HG03196 (cell line): ENCODE measurements around the gene CILP.
"Not testable (repeated sequence)": the region's sequence is repeated elsewhere in the genome, so short reads cannot be mapped to it uniquely, and the experiment has no call there.

Experiments
- ATAC-seq: cut with Tn5 transposase; IDR thresholded peaks from one replicate; pipeline ENCODE4 v1.9.1; 2021; ENCODE audit not compliant: unreplicated experiment

Gene CILP, protein sequence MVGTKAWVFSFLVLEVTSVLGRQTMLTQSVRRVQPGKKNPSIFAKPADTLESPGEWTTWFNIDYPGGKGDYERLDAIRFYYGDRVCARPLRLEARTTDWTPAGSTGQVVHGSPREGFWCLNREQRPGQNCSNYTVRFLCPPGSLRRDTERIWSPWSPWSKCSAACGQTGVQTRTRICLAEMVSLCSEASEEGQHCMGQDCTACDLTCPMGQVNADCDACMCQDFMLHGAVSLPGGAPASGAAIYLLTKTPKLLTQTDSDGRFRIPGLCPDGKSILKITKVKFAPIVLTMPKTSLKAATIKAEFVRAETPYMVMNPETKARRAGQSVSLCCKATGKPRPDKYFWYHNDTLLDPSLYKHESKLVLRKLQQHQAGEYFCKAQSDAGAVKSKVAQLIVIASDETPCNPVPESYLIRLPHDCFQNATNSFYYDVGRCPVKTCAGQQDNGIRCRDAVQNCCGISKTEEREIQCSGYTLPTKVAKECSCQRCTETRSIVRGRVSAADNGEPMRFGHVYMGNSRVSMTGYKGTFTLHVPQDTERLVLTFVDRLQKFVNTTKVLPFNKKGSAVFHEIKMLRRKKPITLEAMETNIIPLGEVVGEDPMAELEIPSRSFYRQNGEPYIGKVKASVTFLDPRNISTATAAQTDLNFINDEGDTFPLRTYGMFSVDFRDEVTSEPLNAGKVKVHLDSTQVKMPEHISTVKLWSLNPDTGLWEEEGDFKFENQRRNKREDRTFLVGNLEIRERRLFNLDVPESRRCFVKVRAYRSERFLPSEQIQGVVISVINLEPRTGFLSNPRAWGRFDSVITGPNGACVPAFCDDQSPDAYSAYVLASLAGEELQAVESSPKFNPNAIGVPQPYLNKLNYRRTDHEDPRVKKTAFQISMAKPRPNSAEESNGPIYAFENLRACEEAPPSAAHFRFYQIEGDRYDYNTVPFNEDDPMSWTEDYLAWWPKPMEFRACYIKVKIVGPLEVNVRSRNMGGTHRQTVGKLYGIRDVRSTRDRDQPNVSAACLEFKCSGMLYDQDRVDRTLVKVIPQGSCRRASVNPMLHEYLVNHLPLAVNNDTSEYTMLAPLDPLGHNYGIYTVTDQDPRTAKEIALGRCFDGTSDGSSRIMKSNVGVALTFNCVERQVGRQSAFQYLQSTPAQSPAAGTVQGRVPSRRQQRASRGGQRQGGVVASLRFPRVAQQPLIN

DNA sequence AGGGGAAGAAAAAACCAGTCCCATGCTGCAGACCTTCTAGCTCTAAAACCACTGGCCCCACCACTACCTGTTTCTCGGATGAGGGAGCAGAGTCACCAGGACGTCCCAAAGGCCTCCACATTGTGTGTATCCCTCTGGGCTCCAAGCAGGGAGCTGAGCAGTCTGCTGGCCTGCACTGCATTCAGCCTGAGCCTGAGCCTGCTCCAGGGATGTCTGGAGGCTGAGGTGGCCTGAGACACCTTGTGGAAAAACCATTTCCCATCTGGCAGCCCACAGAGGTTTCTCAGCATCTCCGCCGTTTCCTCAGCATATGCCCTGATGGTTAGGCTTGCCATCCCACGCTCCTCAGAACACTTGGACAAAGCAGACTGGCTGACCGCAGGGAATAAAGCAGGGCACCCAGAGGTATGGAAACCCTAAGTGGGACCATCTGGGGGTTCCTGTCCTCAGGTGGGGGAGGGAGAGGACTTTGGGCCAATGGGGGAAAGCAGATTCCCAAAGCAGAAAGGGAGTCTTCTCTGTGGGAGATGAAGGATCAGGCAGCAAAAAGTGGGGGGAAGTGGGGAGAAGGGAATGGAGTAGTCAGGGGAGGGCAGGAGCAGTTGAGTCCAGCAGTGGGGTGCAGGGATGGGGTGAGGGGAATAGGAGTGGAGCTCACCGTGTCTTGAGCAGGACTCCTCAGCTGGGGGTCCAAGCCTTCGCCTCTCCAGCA lies at the start of gene CILP:
TSS of gene CILP (minus strand) at position 704 of the 712 bp plus-strand sequence. CDS start 1,718 bp downstream, outside the sequence.
- no peak for ATAC-seq

DNA sequence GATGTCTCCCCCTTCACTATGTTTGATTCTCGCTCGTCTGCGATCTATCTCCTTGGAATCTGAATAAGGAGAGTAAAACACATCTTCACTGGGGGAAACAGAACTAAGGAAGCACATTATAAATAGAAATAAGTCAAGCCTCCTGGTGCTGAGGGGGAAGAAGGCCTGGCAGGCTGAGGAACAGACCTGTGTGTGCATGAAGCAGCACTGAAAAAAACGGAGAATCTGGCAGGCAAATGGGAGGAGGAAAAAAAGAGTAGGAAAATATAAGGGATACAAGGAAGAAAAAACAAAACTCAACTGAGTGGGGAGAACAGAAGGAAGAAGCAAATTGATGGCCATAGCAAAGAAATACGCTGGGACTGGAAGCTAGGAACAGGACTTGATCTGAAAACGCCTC lies 49.7 kb upstream of the CILP start:
- no peak for ATAC-seq

DNA sequence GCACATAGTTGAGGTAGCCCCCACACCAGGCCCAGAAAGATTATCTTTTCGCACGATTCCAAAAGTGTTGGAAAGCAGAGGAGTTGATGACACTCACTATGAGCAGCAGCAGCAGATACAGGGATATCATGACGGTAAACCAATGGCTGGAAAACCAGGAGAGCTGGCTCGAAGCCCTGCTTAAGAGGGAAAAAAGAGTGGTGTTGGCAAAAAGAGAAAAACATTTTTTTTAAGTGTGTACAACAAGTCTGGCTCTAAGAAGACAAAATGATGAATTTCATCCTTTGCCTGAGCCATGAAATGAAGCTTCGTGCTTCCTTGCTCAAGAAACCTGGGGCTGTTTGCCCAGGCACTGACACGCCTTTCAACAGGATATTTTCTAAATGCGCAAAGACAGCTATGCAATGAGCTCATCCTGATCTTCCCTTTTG lies 48.1 kb upstream of the CILP start:
- no peak for ATAC-seq

DNA sequence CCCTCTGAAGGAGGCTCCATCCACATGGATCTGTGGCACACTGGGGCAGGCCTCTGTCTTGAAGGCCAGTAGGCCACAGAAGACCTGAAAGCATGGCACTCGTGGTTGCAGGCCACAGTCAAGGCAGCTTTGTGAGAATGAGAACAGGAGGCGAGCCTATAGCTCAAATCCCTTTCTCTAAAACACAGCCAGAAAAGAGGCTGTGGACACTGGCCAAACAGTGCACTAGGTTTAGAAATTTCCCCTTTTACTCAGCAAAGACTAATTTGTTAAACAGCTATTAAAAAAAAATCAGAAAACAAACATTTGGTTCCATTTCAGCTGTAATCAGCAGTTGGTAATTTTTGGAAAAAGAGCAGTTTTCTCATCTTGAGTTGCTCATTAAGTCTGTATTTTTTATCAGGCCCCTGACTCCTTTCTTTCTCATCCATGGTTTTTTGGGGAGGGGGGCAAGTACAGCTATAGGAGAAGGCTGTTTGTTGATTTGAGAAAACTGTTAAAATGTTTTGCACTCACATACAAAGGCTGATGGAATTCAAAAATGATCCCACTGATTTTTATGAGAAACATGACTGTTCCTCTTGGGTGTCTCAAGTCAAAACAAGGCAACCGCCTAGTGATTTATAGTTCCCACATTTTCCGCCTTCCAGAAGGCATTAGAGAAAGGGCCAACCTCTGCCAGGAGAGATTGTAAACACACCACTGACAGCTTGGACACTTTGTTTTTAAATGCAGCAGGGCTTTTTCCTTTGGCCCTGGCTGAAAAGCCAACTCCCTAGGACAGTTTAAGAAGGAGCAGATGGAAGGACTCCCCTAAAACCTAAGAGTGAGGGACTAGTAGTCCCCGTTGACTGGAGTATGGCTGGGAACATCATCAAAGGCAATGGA lies 47.3 kb upstream of the CILP start:
- no peak for ATAC-seq

DNA sequence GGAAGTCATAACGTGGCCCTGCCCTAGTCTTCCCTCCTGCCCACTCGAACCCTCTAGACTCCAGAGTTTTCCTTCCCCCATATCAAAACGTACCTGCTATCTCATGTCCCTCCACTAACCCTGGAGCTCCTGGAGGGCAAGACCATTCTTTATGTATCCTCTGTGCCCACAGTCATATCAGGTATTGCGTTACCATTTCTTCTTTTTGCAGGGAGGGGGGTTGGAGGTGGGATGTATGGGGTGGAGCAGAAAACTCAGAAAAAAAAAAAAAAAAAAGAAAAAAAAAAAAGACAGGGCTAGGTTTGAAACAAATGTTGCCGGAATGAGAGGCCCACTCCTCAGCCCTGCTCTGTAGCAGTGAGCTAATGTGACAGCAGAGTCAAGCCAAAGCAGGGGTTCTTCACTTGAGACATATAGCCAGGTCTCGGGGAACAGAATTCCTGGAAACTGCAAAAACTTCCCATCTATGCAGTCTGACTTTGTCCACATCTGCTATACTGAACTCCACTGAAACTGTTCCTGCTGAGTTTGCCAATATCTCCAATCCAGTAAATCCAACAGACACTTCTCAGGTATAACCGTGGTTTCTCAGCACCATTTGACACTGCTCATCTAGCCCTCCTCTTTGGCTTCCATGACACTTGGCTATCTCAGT lies 44.3 kb upstream of the CILP start:
- ATAC-seq, result no peak

DNA sequence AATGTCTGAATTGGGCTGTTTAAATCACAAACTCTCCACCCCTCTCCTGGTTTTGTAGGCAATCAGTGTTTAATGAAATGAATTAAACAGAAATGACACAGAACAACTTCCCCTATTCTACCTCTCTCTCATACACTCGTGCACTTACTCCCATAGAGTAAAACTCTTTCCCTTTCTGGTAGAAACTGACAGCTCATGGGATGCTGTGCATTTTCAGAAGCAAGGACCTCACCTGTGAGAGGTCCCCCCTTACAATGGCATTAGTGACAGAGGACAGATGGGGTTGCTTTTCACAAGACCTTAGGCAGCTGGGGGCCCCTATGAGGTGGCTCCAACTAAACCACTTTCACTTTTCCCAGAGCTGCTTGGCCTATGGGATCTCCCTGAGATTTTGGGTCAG lies 43.5 kb upstream of the CILP start:
- no peak for ATAC-seq

DNA sequence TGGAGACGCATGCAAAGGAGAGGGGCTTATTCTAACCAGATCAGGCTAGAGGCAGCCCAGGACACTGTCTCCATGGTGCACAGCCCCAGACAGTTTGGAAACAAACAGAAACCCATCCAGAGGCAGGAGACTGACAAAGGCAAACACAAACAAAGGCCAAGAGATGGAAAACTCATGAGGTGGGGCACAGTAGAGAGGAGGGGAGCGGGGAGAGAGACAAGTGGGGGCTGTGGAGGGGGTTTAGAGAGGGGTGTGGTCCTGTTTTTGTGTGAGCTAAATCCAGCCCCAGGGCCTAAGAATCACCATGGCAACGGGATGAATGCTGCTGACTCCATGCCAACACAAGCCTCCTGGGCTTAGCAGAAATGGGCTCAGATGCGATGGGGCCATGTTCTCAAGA lies 43.1 kb upstream of the CILP start:
- ATAC-seq, result no peak

DNA sequence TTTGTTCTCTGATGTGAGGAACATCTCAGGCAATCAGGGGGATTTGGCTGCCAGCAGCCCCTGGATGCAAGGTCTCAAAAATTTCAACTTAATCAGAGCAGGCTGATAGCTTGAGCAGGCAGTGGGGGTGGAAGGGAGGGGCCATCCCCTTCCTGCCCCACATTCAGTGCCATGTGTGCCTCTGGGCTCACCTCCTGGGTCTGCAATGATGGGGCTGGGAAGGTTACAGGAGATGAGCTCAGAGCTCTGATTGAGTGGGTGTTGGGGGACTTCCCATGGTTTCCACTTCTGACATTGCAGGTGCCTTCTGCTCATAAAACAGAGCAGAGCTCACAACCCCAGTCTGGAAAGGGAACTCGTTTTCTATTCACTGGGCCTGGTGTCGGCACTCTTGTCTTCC lies 38.4 kb upstream of the CILP start:
- no peak for ATAC-seq

DNA sequence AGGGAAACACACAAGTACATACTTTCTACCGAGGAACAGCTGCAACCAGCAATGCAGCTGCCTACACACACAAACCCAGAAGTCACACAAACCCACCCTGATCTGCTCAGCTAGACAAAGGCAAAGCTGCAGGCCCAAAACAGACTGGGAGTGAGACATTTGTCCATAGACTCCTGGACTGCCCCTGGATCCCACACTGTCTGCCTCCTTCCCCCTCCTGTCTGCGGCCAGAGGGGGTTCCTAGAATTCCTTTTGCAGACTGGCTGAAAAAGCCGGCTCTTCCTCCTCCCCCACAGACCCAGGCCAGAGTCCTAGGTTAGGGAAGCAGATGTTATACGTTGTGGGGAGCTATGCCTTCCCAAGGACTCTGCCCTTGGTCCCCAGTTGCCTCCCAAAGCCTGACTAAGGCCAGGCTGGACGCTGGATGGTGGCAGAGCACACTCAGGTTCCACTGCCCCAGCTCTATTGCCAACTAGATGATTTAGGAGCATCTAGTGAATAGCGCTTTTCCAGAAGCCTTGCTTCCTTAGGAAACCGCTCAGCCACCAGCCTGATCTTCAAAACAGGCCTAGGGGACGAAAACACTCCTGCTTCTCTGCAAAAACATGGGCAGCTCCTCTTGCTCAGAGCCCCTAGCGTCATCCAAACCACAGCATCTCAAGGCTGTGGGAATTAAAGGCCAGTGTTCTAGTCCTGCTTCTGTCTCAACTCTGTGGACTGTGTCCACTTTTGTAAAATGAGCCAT lies 37.4 kb upstream of the CILP start:
- no peak for ATAC-seq

DNA sequence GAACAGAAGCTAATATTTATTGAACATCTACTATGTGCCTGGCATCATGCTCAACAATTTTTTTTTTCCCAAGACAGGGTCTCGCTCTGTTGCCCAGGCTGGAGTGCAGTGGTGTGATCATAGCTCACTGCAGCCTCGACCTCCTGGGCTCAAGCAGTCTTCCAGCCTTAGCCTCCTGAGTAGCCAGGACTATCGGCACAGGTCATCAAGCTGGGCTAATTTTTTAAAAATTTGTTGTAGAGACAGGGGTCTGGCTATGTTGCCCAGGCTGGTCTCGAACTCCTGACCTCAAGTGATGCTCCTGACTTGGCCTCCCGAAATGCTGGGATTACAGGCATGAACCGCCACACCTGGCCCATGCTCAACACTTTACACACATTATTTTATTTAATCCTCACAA lies 35.7 kb upstream of the CILP start:
- no peak for ATAC-seq

DNA sequence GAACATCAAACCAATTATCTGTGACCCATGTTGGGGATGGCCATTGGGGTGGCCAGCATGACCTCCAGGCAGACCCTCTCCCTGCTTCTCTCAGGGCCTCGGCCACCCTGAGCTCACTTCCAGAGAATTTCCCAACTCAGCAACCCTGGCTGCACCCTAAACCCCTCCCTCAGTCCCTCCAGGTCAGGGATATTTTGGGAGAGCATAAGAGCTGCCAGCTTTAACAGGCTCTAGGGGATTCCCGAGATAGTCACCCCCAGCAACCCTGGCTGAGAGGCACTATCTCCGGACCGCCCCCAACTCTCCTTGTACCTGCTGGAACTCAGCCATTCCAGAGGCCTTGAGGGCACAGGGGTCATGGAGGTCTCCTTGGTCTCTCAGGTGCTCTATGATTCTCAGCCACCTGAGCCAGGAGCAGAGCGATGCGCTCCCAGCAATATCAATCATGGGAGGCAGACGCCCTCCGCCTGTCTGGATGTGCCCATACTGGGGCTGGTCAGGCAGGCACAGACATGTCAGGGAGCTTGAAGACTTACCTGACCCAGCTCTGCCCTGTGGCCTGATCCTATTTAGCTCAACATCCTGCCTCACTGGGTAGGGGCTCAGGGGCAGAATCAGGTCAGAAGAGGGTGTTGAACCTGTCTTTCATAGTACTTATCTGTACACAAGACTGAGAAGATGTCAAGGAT lies 34.9 kb upstream of the CILP start:
- no peak for ATAC-seq

DNA sequence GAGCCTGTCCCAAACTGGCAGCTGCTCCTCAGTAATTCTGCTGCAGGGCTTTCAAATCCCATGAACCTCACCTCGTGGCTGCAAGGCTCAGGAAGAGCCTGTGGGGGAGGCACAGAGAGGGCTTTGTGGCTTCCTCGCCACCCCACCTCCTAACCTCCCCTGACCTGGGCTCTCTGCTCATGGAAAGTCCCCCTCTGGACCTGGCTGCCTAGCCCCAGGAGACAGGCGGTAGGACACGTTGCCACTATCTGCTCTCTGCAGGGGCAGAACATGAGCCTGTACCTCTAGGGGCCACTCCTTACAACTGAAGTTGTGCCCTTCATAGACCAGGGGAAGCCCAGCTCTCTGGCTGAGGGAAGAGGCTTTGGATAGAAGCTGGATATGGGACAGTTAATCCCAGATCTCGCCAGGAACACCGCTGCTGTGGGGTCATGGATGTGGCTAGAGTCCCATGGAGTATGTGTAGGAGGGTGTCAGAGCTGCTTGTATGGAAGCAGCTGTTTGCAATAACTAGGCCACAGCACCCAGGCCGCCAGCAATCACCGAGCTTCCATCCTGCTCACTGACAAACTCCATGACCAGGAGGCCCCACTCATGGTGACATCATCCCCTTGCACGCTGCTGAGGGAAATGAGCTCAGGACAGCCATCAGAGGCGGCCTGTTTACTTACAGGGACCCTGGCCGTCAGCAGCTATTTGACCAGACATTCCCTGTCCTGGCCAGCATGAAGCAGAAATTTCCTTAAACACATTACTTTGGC lies 34.0 kb upstream of the CILP start:
- no peak for ATAC-seq

DNA sequence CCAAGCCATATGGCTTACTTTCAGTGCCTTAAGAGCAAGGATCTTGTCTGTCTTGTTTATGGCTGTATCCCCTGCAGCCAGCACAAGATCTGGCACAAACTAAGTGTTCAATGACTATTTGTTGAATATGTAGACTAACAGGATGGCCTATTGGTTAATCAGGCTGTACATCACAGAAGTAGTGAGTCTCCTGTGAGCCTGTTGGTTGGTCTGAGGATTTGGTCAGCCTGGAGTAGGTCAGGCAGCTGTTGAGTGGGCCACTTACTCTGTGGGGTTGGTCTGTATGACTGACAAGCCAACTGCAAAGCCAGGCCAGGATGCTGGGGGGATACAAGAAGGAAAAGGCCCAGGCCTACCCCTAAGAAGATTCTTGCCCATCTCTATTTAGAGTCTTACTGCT lies 33.4 kb upstream of the CILP start:
- no peak for ATAC-seq

DNA sequence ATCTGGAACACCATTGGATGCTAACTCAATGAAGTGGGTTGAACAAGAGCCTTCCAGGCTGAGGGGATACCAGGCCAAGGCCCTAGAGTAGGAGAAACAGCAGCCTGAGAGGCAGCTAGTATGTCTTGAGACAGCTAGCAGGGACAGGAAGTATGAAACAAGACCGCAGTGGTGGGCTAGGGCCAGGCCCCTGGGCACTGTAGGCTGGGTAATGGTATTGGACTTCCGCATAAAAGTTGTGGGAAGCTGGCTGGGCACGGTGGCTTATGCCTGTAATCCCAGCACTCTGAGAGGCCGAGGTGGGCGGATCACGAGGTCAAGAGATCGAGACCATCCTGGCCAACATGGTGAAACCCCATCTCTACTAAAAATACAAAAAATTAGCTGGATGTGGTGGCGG lies 25.2 kb upstream of the CILP start:
- ATAC-seq, result not testable (repeated sequence)

DNA sequence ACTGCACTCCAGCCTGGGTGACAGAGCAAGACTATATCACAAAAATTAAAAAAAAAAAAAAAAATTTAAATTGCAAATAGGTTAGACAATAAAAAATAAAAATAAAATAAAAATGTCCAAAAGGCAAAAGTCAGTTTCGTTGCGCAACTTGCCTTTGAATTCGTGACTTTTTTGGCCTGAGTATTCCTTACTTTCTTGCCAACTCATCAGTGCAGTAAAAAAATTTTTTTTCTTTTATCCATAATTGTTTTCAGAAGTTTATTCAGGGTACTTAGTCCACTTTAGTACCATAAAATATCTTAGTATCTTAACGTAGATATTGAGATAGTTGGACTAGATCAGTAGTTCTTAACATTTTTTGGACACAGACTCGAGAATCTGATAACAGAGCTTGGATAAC lies 22.4 kb upstream of the CILP start:
- no peak for ATAC-seq

DNA sequence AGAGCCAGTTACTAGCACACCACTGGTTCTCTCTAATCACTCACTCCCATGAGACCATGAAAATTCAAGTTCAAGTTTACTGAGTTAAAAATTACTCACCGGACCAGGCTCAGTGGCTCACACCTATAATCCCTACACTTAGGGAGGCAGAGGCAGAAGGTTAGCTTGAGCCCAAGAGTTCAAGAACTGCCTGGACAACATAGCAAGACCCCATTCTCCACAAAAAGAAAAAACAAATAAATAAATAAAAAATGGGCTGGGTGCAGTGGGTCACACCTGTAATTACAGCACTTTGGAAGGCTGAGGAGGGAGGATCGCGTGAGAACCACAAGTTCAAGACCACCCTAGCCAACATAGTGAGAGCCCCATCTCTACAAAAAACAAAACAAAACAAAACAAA lies 21.2 kb upstream of the CILP start:
- no peak for ATAC-seq

DNA sequence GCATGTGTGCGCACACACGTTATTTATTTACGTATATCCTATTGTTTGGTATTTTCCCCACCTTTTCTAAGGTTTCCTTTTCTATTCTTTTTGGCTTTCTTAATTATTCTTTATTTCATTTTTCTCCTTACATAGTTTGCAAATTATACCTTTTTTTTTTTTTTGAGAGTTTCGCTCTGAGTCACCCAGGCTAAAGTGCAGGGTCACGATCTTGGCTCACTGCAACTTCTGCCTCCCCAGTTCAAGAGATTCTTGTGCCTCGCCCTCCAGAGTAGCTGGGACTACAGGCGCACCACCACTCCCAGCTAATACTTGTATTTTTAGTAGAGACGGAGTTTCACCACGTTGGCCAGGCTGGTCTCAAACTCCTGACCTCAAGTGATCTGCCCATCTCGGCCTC lies 20.0 kb upstream of the CILP start:
- ATAC-seq, result no peak
